Activated CD4-positive, alpha-beta T cell treated with anti-CD3 and anti-CD28 coated beads, Interleukin-2, amount 50 U/mL, for 16 hours (primary cell): ENCODE data around the gene RMRP.
"Not testable (repeated sequence)": the region's sequence is repeated elsewhere in the genome, so short reads cannot be mapped to it uniquely, and the experiment has no call there.

Source experiments
- DNase-seq: peaks from one replicate; pipeline ENCODE4 v3.0.0-alpha.2; 2020

RMRP gene

GRCh38 chr9:35664531-35665470 is 7.0 kb upstream of the RMRP start, which contains the start of gene ARHGEF39:
Gene ARHGEF39, minus strand, starts transcription at chr9:35665195. Its CDS starts 26 bp downstream, at chr9:35665169.
- peak; percentile 86 for DNase-seq

- DNase-seq = no peak
Observed at GRCh38 chr9:35662437-35662836, 4.6 kb upstream of the RMRP start.

GRCh38 chr9:35661756-35662350 is 4.0 kb upstream of the RMRP start:
- DNase-seq = peak; percentile 39

- DNase-seq = no peak
Observed at GRCh38 chr9:35660966-35661415, 3.2 kb upstream of the RMRP start.

GRCh38 chr9:35659340-35659739 is 1.5 kb upstream of the RMRP start:
- DNase-seq = no peak

- DNase-seq = peak; percentile 36
Observed at GRCh38 chr9:35658968-35659220, 1.1 kb upstream of the RMRP start.

- DNase-seq = peak; percentile 86
Observed at GRCh38 chr9:35658137-35658967, 533 bp upstream of the RMRP start, which contains the start of gene CCDC107. Gene CCDC107, plus strand, starts transcription at chr9:35658292. Its CDS starts 88 bp downstream, at chr9:35658380.

GRCh38 chr9:35656831-35657545 is 831 bp downstream of the RMRP start:
- no peak for DNase-seq

GRCh38 chr9:35656348-35656747 is 1.5 kb downstream of the RMRP start:
- no peak for DNase-seq

- no peak for DNase-seq
Observed at GRCh38 chr9:35653611-35654010, 4.2 kb downstream of the RMRP start.

- no peak for DNase-seq
Observed at GRCh38 chr9:35652829-35653209, 5.0 kb downstream of the RMRP start.

GRCh38 chr9:35651956-35652828 is 5.6 kb downstream of the RMRP start:
- no peak for DNase-seq

GRCh38 chr9:35650341-35651158 is 7.3 kb downstream of the RMRP start, which contains the start of gene SIT1:
Gene SIT1, minus strand, starts transcription at chr9:35650931. Its CDS starts 78 bp downstream, at chr9:35650853.
- DNase-seq = peak; percentile 47

GRCh38 chr9:35649431-35650340 is 8.1 kb downstream of the RMRP start:
- peak; percentile 57 for DNase-seq

- DNase-seq = peak; percentile 93
Observed at GRCh38 chr9:35646533-35647265, 11.1 kb downstream of the RMRP start.

GRCh38 chr9:35646153-35646532 is 11.7 kb downstream of the RMRP start:
- DNase-seq = no peak

- not testable (repeated sequence) for DNase-seq
Observed at GRCh38 chr9:35645736-35646135, 12.1 kb downstream of the RMRP start.

- no peak for DNase-seq
Observed at GRCh38 chr9:35643046-35643445, 14.8 kb downstream of the RMRP start.

- DNase-seq = not testable (repeated sequence)
Observed at GRCh38 chr9:35641478-35641877, 16.3 kb downstream of the RMRP start.
